CD4-positive, alpha-beta T cell (primary cell): Measurements from ENCODE around the gene ATM. TPM values are rescaled to one million over a fixed set of nuclear protein-coding genes. Genes with fewer than 3 reads are reported as not detected.

Experiments
- ATAC-seq: fragments of 200-7000 bp; cut with Tn5 transposase; one replicate; pipeline ENCODE4 v1.10.0; 2022; ENCODE audit warnings: mild to moderate bottlenecking; ENCODE audit not compliant: poor library complexity
- CTCF ChIA-PET: fragments of 350-600 bp; sonication (Branson Sonifier 250); formaldehyde crosslinking; loops from one replicate; lab custom pipeline; 2021; ENCODE audit warnings: antibody characterized with exemption, inconsistent platforms; lab: Charles Lee
- POLR2A ChIA-PET: fragments of 350-600 bp; sonication (Branson Sonifier 250); formaldehyde crosslinking; loops from one replicate; lab custom pipeline; 2021; ENCODE audit warnings: antibody characterized with exemption, inconsistent platforms; lab: Charles Lee
- DNase-seq, 14 experiments: peaks; one replicate each; pipeline ENCODE4 v3.0.0-alpha.2; 2013 to 2020; ENCODE audit warnings: mixed read lengths in 2 of 14
- H3K27ac ChIP-seq, 2 donors: one replicate each; pipeline versions ENCODE4 v1.5.1 to v1.7.0; 2013; ENCODE audit warnings: low read length in 2 of 2, low read depth in 1 of 2, mild to moderate bottlenecking in 1 of 2
- H3K27me3 ChIP-seq, 2 experiments: 1 replicate in 1 of 2; 2 replicates in 1 of 2; pipeline versions ENCODE4 v1.6.1 to v1.7.0; 2013; ENCODE audit warnings: low read length in 2 of 2, control low read depth in 1 of 2, mild to moderate bottlenecking in 1 of 2, moderate library complexity in 1 of 2; ENCODE audit not compliant: insufficient read depth in 2 of 2, control insufficient read depth in 1 of 2
- H3K36me3 ChIP-seq: one replicate; pipeline ENCODE4 v1.6.1; 2013; ENCODE audit warnings: low read length, control low read depth; ENCODE audit not compliant: insufficient read depth
- H3K4me1 ChIP-seq: one replicate; pipeline ENCODE4 v1.6.1; 2013; ENCODE audit warnings: low read length, control low read depth; ENCODE audit not compliant: insufficient read depth
- H3K4me3 ChIP-seq: one replicate; pipeline ENCODE4 v1.5.1; 2013; ENCODE audit warnings: mild to moderate bottlenecking, low read length, moderate library complexity
- H3K9me3 ChIP-seq, 2 experiments: 1 replicate in 1 of 2; 2 replicates in 1 of 2; pipeline versions ENCODE4 v1.6.1 to v1.7.0; 2013; ENCODE audit warnings: low read length in 2 of 2, mild to moderate bottlenecking in 2 of 2, control low read depth in 1 of 2, moderate library complexity in 1 of 2; ENCODE audit not compliant: control insufficient read depth in 1 of 2, insufficient read depth in 1 of 2
- H3K27ac Mint-ChIP-seq: one replicate; pipeline ENCODE4 v1.8.0; 2020; ENCODE audit warnings: mixed read lengths
- H3K27me3 Mint-ChIP-seq: one replicate; pipeline ENCODE4 v1.8.0; 2021; ENCODE audit warnings: mixed read lengths
- H3K36me3 Mint-ChIP-seq: one replicate; pipeline ENCODE4 v1.8.0; 2021; ENCODE audit warnings: low read depth, mixed read lengths
- H3K4me1 Mint-ChIP-seq: one replicate; pipeline ENCODE4 v1.8.0; 2021; ENCODE audit warnings: low read depth, mixed read lengths
- H3K4me3 Mint-ChIP-seq: one replicate; pipeline ENCODE4 v1.8.0; 2020; ENCODE audit warnings: mild to moderate bottlenecking, mixed read lengths
- H3K9me3 Mint-ChIP-seq: one replicate; pipeline ENCODE4 v1.8.0; 2020; ENCODE audit warnings: mixed read lengths
- CTCF ChIP-seq: fragments of 200-600 bp; IDR thresholded peaks from one replicate; pipeline ENCODE4 v1.8.0; 2022; ENCODE audit warnings: antibody characterized with exemption, mild to moderate bottlenecking
- intact Hi-C, 2 experiments: fragments of 100-400 bp; cut with DNase I in 1 of 2; cut with micrococcal nuclease in 1 of 2; formaldehyde crosslinking; loops; one replicate each; pipeline versions ENCODE4 v1.15.1 to v1.9.0; 2023 to 2025; cut with DNase I, micrococcal nuclease
- total RNA-seq, 174 experiments: library from RNA in 2 of 174; stranded (reverse) in 2 of 174; gene quantifications; one replicate each; pipeline ENCODE4 v1.2.3 and lab custom pipeline; 2021 to 2026

ATM gene
- total RNA-seq, 2 experiments from 2014 or later, result 307 to 329 TPM

GRCh38 chr11:108302121-108302785, 79.4 kb downstream of the ATM start:
- no peak overlapping the region for H3K4me3 Mint-ChIP-seq
- no peak for ATAC-seq
- H3K27me3 Mint-ChIP-seq, result no peaks in the 10 kb centered on the region
- peaks cover 95% of the 10 kb centered on the region for H3K36me3 Mint-ChIP-seq
- Histone ChIP-seq H3K36me3 (peaks cover 96% of the 10 kb centered on the region), H3K4me3 (no peak overlapping the region), H3K27me3 (no peaks in the 10 kb centered on the region), H3K27ac (no peak overlapping the region), H3K9me3 (no peaks in the 10 kb centered on the region), H3K4me1 (no peaks in the 10 kb centered on the region)
- peak overlapping the region; percentile 76 for H3K27ac Mint-ChIP-seq
- no peaks in the 10 kb centered on the region for H3K9me3 Mint-ChIP-seq
- no peak for TF ChIP-seq CTCF
- no peak for DNase-seq
- intact Hi-C loops, result loop anchor here in 1 of 2 experiments (5.0 kb wide), 1 partner anchor 135 kb away; no protein-coding TSS in a partner anchor
- peaks cover 37% of the 10 kb centered on the region for H3K4me1 Mint-ChIP-seq
- POLR2A ChIA-PET, result interaction anchor here (1.0 kb wide), 1 partner anchor 80 kb away, joined by 3 read pairs; the partner anchor contains the start of gene NPAT
- CTCF ChIA-PET, result no interaction called here

DNA sequence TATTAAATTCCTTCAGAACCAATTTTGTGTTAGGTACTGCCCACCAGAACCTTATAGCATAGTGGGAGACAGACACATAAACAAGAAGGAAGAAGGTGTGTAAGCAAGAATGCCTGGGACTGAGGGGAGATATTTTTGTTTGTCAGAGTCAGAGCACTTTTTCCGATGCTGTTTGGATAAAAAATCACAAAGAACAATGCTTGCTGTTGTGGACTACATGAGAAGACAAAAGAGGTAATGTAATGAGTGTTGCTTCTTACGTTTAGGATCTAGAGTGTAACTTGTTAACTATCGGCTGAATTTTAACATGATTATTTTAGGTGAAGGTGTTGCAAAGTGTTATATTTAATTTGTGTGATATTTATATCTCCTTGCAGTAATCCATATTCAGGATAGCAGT, 84.9 kb downstream of the ATM start:
- ATAC-seq (no peak), DNase-seq (no peak)
- H3K27ac ChIP-seq, result no peak overlapping the region
- intact Hi-C loops, result loop anchor here in 1 of 2 experiments (5.0 kb wide), 1 partner anchor 115 kb away; no protein-coding TSS in a partner anchor
- peaks cover 94% of the 10 kb centered on the region for H3K36me3 Mint-ChIP-seq
- H3K4me1 ChIP-seq, result no peaks in the 10 kb centered on the region
- H3K27ac Mint-ChIP-seq, result peak overlapping the region; percentile 78
- H3K4me3 Mint-ChIP-seq, result no peak overlapping the region
- POLR2A ChIA-PET, result no interaction called here
- no peak for TF ChIP-seq CTCF
- no peak overlapping the region for H3K4me3 ChIP-seq
- CTCF ChIA-PET, result no interaction called here
- no peaks in the 10 kb centered on the region for H3K27me3 ChIP-seq
- H3K4me1 Mint-ChIP-seq, result peaks cover 52% of the 10 kb centered on the region
- H3K9me3 Mint-ChIP-seq, result no peaks in the 10 kb centered on the region
- no peaks in the 10 kb centered on the region for H3K27me3 Mint-ChIP-seq
- peaks cover 98% of the 10 kb centered on the region for H3K36me3 ChIP-seq
- H3K9me3 ChIP-seq, result no peaks in the 10 kb centered on the region

GRCh38 chr11:108313444-108313843, 90.6 kb downstream of the ATM start:
- Mint-ChIP-seq H3K9me3 (no peaks in the 10 kb centered on the region), H3K4me1 (peaks cover 35% of the 10 kb centered on the region), H3K27ac (peak overlapping the region; percentile 52), H3K36me3 (peaks cover 87% of the 10 kb centered on the region), H3K4me3 (no peak overlapping the region), H3K27me3 (no peaks in the 10 kb centered on the region)
- POLR2A ChIA-PET, result no interaction called here
- no peaks in the 10 kb centered on the region for H3K4me1 ChIP-seq
- CTCF ChIA-PET, result no interaction called here
- intact Hi-C loops, result no loop called here
- H3K4me3 ChIP-seq, result no peak overlapping the region
- H3K36me3 ChIP-seq, result peaks cover 96% of the 10 kb centered on the region
- no peak for TF ChIP-seq CTCF
- ATAC-seq (no peak), DNase-seq (no peak)
- no peaks in the 10 kb centered on the region for H3K9me3 ChIP-seq
- H3K27ac ChIP-seq, result no peak overlapping the region
- no peaks in the 10 kb centered on the region for H3K27me3 ChIP-seq
